NCI-H1694 (cell line): Measurements from ENCODE around the gene THAP8.
A peak's percentile ranks its signal among the peaks of the same experiment; 100 is the strongest.
"Not testable (repeated sequence)": the region's sequence is repeated elsewhere in the genome, so short reads cannot be mapped to it uniquely, and the experiment has no call there.

Source experiments
- DNase-seq: peaks from one replicate; lab custom pipeline; 2025; lab: John Stamatoyannopoulos, UW

Gene THAP8

GRCh38 chr19:36068810-36069499 is 14.9 kb upstream of the THAP8 start:
- not testable (repeated sequence) for DNase-seq

DNA sequence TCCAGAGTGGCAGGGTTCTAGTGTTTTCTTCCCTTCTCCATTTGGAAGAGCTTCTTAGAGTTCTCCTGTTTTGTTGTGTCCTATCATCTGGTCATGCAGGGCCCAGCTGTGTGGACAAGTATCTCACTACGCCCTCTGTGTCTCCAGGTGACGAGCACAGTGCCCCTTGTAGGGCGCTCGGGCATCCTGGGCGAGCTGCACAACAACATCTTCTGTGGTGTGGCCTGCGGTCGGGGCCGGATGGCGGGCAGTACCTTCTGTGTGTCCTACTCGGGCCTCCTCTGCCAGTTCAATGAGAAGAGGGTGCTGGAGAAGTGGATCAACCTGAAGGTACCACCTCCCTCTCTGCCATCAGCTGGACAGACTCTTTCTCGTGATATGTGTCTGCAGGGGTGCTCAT is 13.6 kb upstream of the THAP8 start:
- no peak for DNase-seq

DNA sequence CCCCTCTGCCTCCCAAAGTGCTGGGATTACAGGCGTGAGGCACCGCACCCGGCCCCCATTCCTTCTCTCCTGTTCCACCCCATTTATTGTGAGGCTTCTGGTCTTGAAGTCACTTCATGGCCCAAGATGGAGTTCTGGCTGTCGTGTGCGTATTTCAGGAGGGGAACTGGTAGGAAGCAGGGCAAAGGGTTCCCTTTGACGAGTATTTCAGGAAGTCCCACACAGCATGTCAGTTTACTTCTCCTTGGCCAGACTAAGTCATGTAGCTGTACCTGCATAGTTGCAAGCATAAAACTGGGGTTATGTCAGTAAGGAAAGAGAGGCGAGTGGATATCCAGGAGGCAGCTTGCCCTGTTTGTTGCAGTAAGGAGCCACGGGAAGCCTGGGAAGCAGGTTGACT is 10.7 kb upstream of the THAP8 start:
- no peak for DNase-seq

- DNase-seq: no peak
Observed at GRCh38 chr19:36061367-36061766, 7.3 kb upstream of the THAP8 start.

GRCh38 chr19:36060430-36060829 is 6.3 kb upstream of the THAP8 start:
- peak; percentile 67 for DNase-seq

GRCh38 chr19:36059180-36059910 is 5.3 kb upstream of the THAP8 start:
- no peak for DNase-seq

- DNase-seq: no peak
Observed at GRCh38 chr19:36058481-36059179, 4.5 kb upstream of the THAP8 start.

DNA sequence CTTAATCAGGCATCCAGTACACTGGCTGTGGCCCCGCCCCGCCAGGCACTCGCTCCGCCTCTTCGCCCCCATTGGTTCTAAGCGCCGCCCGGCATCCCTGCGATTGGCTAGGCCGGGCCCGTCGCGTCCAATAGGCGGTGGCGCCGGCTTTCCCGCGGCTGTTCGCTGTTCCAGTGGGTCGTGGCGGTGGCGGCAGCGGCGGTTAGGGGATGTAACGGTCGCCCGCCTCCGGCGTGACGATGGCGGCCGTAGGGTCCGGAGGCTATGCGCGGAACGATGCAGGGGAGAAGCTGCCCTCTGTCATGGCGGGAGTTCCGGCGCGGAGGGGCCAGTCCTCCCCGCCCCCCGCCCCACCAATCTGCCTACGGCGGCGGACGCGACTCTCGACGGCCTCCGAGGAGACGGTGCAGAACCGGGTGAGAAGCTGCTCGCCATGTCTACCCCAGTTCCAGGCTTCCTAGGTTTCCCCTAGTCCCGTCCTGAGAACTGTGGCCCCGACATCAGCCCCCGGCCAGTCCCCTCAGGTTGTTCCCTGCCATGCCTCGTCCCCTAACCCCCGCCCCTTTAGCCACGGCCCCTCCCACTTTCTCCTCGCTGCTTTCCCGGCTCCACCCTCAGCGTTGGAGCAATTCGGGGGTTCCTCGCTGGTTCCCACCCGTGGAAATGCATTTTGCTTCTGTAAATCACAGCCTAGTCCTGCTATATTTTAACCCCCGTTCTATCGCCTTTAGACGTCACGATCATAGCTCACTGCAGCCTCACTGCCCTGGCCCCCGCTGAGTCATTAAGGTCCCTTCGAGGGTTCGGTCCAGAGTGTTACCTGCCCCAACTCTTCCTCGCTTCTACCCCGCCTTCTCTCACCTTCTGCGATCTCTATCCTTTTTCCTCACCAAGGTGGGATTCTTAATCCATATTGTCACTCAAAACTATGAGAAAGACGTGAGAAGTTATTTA is 925 bp upstream of the THAP8 start, which contains the start of gene WDR62:
TSS of gene WDR62 (plus strand) at position 165 of the 954 bp plus-strand sequence. CDS start at position 240, 75 bp downstream.
- peak; percentile 95 for DNase-seq

- DNase-seq: no peak
Observed at GRCh38 chr19:36051637-36052036, 2.4 kb downstream of the THAP8 start.

DNA sequence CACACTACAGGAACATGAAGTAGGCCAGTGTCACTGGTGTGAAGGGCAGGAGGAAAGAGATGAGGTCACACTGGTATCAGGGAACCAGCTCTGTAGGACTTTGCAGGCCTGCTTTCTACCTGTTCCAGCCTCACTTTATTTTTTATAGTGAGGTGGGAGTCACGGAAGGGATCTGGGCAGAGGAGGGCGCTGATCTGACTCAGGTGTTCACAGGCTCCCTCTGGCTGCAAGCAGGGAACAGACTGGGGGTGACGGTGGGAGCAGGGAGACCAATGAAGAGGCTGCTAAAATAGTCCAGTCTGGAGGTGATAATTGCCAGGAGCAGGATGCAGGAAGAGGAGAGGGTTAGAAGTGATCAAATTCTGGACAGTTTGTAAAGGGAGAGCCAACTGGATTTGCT is 2.8 kb downstream of the THAP8 start:
- no peak for DNase-seq

DNA sequence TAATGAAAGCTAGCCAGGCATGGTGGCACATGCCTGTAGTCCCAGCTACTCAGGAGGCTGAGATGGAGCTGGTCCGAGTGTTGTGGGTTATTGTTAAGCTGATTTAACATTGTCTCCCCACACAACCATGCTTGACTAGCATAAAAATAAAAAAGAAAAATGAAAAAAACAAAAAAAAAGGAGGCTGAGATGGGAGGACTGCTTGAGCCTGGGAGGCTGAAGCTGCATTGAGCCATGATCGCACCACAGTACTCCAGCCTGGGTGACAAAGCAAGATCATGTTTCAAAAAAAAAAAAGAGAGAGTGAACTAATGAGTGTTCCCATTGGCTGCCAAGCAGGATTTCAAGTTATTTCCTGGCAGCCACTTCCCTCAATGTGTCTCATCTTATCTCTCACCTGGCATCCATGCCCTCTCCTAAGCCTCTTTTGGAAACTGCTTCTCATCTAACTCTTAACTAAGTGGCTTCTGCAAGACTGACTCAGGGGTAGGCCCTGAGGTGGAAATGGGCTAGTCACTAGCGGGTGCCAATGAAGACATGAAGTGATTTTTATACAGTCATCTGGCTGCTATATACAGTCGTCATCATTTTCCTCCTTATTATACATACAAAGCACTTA is 4.9 kb downstream of the THAP8 start:
- DNase-seq: no peak

GRCh38 chr19:36047835-36048234 is 6.2 kb downstream of the THAP8 start:
- no peak for DNase-seq

DNA sequence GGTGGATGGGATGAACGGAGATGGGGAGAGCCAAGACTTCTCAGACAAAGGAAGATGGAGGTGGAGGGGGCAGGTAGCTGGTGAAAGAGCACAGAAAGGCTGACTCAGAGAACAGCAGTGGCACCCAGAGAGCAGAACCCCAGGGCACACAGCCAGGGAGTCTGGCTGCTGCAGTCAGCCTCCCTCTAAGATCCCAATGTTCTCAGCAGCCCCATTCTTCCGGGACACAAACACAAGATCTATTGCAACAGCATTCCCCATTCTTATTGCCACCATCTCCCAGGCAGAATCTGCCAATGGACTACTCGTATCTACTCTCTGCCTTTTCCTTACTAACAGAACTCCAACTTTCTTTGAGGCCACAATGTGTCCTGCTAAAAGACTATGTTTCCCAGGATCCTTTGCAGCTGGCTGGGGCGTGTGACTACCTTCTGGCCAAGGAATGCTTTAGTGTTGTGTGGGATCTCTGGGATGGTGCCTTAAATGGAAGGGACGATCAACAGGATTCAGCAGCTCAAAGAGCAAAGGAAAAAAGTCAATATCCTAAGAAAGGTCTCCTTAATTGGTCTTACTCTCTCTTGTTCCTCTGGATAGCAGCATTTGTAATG is 7.5 kb downstream of the THAP8 start:
- DNase-seq: no peak

GRCh38 chr19:36043952-36044351 is 10.1 kb downstream of the THAP8 start:
- no peak for DNase-seq

GRCh38 chr19:36041831-36042230 is 12.3 kb downstream of the THAP8 start:
- no peak for DNase-seq

DNA sequence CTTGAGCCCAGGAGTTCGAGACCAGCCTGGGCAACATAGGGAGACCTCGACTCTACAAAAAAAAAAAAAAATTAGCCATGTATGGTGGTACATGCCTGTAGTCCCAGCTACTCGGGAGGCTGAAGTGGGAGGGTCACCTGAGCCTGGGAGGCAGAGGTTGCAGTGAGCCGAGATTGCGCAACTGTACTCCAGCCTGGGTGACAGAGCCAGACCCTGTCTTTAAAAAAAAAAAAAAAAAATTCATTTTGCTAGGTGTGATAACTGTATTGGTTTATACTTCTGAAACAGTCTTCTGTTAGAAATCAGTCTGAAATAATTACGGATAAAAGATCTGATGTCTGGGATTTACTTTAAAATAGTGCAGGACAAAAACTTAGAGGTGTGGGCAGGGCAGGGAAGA is 13.0 kb downstream of the THAP8 start:
- not testable (repeated sequence) for DNase-seq

DNA sequence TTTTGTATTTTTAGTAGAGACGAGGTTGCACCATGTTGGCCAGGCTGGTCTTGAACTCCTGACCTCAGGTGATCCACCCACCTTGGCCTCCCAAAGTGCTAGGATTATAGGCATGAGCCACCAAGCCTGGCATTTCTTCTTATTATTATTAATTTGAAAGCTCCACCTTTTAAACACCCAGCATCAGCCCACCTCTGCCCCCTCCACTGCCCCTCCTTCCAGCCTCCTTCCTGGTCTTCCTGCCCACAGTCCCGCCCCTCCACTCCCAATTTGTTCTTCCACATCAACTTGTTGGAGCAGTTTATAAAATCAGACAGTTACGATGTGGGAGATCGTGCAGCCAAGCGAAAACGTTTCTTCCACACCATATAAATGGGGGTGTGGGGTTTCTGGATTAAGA is 13.6 kb downstream of the THAP8 start:
- DNase-seq: no peak

DNA sequence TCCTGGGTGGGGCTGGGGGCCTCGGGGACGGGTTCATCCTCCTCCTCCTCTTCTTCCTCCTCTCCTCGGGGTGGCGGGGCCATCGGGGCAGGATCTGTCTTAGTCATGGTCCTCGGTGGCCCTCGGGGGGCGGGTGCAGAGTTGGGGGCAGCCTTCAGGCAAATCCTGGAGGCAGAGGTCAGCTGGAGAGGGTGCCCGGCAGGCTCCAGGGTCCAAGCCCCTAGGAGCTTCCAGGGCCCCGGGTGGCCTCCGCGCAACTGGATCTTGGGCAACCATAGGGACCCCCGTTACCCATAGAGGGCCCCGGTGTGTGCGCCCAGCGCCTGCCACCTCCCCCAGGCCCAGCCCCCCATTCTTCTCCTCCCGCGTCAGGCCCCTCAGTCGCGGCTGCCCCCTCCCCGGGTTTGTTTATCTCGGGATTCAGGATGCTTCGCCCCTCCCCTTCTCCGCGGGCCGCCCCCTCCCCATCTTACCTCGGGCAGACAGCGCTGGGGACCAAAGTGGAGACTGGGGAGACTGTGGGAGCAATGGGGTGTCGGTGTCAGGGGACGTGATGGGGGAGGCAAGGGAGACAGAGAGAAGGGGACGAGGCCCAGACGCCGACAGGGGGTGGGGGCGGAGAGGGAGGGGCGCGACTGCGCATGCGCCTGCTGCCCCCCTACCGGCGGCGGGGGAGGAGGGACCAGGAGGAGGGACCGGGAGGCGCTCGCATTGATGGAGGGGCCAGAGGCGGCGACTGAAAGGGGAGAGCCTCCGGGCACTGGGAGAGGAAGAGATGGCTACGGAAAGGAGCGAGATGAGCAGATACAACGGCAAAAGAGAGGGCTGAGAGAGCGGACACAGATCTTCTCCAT is 21.6 kb downstream of the THAP8 start, which contains the start of gene CLIP3:
TSS of gene CLIP3 (minus strand) at position 623 of the 854 bp plus-strand sequence. CDS start at position 107, 516 bp downstream.
- DNase-seq: peak; percentile 68

DNA sequence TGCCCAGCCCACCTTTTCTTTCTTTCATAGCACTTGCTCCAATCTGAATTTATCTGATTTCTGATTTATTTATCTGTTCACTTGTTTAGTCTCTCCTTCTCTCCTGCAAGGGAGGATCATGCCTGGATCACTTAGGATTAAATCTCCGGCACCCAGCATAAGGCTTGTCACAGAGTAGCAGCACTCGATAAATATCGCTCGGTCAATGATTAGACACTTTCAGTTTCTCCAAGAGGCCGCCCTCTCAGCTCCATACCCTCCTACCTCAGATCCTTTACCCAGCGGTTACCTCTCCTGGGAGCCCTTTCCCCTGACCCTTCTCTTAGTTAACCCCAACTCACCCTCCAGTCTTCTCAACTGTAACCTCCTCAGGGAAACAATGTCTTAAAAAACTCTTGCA is 22.8 kb downstream of the THAP8 start:
- no peak for DNase-seq
